OCI-LY1 (cell line): ENCODE data around the gene ACTG1.

Source experiments
- CTCF ChIP-seq: fragments of 200-600 bp; sonication (generic), shearing (Covaris generic); IDR thresholded peaks from 2 replicates; pipeline ENCODE4 v1.5.1; 2017; ENCODE audit warnings: mild to moderate bottlenecking, antibody characterized with exemption, low read length, moderate library complexity, mixed read lengths
- EZH2 ChIP-seq: fragments of 200-600 bp; sonication (generic), shearing (Covaris generic); IDR thresholded peaks from 2 replicates; pipeline ENCODE4 v1.8.0; 2017; ENCODE audit warnings: borderline replicate concordance, mixed run types, mild to moderate bottlenecking, antibody characterized with exemption, low read length, moderate library complexity, mixed read lengths

DNA sequence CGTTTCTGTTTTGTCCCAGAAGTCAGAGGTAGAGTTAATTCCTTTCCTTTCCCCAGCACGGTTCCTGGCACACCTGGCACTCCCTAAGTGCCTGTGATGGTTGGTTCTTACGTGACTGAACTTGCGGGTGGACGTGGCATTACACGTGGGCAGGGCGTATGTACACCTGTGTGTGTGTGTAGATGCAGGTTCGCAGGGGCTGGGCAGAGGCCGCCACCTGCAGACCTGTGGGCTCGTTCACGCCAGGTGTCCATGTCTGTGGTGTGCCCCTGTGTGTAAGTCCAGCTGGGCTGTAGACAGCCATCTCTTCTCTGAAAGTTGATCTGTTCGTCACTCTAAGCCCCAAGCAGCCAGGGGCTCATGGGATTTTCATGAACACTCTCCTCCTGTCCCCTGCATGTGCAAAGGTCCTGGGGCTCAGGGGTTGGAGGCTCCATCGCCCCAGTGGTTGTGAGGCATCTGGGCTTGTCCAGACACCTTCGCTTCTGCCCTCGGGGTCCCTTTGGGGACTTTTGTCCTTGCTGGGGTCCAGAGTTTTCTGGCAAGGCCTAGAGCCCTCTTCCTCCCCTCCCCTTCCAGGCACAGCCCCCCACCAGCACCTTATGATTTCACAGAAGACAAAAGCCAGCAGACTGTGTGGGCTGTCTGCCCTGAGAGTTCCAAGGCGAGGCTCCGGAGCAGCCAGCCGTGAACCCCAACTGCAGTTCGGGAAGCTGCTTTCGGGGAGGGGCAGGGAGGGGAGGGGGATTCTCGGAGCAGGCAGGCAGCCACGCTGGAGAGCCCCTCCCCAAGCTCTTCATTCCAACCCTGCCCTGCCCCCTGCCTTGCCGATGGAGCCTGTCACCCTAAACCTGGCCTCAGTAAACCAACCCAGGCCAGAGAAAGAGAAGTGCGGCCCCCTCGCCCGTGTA lies 10.1 kb upstream of the ACTG1 start:
- TF ChIP-seq EZH2 (no peak), CTCF (peak; percentile 56)
